Astrocyte (in vitro differentiated cells and primary cell): ENCODE measurements around the gene MED12L.

Source experiments
- EZH2 ChIP-seq: IDR thresholded peaks from 2 replicates; pipeline ENCODE4 v1.6.1; 2012; ENCODE audit warnings: mild to moderate bottlenecking, low read length, inconsistent platforms; ENCODE audit not compliant: insufficient read depth
- TF ChIP-seq, protein P1 (sequence below): IDR thresholded peaks from 2 replicates; pipeline ENCODE4 v1.5.1; 2011; ENCODE audit warnings: low read depth, mild to moderate bottlenecking, inconsistent platforms, low read length, moderate library complexity; ENCODE audit not compliant: insufficient read depth

DNA sequence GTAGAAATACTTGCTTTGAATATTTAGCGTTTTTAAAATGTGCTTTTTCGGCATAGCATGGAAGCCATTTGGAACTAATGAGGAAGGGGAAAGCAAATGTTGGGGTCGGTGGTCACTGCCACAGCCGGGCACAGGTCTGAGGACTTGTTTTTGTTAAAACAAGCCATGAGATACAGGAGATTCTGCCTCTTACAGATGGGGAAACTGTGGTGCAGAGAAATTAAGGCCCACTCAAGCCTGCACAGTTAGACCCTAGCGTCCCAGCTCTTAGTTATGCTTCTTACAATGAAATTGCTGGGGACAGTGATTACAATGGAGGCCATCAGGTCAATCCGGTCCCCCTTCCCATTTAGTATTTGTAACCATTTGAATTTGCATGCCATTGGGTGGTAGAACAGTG, 120.0 kb downstream of the MED12L start:
- TF ChIP-seq, protein P1, sequence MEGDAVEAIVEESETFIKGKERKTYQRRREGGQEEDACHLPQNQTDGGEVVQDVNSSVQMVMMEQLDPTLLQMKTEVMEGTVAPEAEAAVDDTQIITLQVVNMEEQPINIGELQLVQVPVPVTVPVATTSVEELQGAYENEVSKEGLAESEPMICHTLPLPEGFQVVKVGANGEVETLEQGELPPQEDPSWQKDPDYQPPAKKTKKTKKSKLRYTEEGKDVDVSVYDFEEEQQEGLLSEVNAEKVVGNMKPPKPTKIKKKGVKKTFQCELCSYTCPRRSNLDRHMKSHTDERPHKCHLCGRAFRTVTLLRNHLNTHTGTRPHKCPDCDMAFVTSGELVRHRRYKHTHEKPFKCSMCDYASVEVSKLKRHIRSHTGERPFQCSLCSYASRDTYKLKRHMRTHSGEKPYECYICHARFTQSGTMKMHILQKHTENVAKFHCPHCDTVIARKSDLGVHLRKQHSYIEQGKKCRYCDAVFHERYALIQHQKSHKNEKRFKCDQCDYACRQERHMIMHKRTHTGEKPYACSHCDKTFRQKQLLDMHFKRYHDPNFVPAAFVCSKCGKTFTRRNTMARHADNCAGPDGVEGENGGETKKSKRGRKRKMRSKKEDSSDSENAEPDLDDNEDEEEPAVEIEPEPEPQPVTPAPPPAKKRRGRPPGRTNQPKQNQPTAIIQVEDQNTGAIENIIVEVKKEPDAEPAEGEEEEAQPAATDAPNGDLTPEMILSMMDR, result no peak
- no peak for TF ChIP-seq EZH2
